Activated effector memory CD4-positive, alpha-beta T cell treated with anti-CD3 and anti-CD28 coated beads, Interleukin-2, amount 50 U/mL, for 16 hours (primary cell): ENCODE measurements around the gene CYB561D1.

Experiments
- DNase-seq: peaks from one replicate; pipeline ENCODE4 v3.0.0-alpha.2; 2020

CYB561D1 gene

GRCh38 chr1:109482242-109482641 lies 11.7 kb upstream of the CYB561D1 start:
- peak; percentile 6 for DNase-seq

DNA sequence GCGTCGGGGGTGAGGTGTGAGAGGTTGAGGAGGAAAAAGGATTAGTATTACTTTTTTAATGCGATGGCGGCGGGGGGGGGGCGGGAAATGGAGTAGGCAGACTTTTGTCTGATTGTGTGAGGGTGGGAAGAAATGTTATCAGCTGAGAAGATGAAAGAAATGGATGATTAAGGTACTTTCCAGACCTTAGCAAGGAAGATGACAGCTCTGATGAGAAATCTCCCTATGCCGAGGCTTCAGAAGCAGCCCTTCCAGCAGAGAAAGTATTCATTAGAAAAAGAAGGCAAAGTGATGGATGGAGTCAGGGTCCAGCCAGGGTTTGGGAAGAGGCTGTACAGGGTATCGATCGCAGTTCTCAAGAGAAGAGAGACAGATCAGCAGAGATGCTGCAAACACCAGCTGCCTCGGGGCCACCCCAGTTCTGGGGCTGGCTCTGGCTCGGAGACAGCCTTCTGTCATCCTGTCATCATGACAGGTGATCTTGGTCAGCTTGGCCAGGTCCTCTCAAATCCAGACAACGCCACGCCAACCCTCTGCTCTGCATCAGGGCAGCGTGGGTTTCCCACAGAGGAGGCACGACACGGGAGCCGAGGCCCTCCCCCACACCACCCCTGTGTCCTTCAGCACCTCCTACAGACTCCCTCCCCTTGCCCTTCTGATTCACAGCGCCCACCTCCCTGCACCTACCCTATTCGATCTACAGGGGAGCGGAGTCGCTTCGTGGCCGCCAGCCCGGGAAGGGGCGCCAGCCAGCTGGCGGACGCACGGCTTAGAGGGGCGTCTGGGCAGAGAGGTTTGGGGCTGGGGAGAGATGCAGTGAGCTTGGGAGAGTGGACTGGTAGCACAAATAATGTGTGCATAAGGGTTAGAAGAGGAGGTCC lies 10.9 kb upstream of the CYB561D1 start:
- peak; percentile 79 for DNase-seq

DNA sequence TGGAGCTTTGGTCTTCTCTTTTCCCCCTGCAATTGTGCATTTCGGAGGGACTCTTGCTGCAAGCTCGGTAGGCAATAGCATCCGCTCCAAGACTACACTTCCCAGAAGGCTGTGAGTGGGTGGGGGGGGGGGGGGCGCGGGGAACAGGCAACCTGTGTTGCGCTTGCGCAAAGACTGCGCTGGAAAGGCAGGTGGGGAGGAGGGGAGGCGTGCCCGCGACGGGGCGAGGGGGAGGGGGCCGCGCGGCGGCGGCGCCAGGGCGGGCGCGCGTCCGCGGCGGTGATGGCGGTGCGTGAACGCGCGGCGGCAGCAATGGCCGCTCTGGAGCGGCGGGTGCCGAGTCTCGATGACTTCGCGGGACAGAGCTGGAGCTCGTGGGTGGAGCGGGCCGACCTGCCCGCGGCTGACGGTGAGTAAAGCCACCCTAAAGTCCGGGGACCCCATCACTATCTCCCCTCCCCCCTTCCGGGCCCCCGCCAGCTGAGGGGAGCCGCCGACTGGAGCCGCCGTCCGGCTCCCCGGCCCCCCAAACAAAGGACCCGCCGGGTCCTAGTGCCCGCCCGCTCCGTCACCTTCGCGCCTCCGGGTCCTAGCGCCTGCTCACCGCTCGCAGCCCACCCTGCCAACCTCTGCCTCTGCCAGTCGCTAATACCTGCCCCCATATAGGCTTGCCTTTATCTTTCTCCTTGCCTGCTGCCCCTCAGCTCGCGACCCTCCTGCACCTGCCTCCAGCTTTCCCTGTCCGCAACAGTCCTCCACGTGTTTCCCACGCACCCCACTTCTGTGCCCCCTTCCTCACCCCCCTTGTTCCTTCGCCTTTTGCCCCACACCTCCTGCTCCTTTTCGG lies 10.0 kb upstream of the CYB561D1 start, which contains the start of gene ATXN7L2:
Gene ATXN7L2, plus strand, starts transcription at position 234 of the 847 bp plus-strand sequence. Its CDS starts 49 bp downstream, at position 283.
- peak; percentile 96 for DNase-seq

- DNase-seq: no peak
Observed at GRCh38 chr1:109484519-109484975, 9.3 kb upstream of the CYB561D1 start.

GRCh38 chr1:109485001-109485400 lies 8.9 kb upstream of the CYB561D1 start:
- DNase-seq: no peak

- DNase-seq: no peak
Observed at GRCh38 chr1:109487261-109487660, 6.6 kb upstream of the CYB561D1 start.

GRCh38 chr1:109488201-109488600 lies 5.7 kb upstream of the CYB561D1 start:
- DNase-seq: no peak

GRCh38 chr1:109488696-109489095 lies 5.2 kb upstream of the CYB561D1 start:
- DNase-seq: no peak

DNA sequence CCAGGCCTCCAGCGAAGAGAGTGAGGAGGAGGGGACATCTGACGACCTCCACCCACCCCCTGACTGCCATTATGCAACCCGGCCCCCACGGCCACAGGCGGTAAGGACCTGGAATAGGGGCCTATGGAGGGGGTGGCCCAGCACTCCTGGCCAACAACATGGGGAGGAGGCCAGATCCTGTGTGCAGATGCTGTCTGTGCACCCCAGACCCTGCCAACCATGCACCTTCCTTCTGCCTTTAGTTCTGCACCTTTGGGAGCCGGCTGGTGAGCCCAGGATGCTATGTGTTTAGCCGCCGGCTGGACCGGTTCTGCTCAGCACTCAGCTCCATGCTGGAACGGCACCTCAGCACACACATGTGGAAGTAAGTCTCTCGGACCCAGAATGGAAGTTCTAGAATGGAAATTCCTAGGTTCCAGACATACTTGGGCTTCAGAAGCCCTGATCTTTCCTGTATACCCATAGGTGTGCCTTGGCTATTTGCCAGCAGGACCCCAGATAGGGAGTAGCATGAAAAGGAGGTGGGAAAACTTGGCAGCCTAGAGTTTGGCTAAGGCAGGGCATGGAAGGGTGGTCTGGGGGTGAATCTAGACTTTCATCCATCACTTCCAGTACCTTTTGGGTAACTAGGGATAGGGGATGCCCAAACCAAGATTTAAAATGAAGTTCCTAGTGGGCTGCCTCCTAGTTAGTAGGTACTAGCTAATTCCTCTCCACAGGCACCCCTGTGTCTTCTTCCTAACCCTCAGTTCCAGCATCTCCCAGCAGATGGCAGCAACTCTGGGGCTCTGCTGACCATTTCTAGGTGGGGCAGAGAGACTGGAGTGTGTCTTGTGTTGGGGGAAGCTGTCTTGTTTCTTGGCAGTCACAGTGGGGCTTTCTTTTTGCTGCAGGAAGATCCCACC lies 3.6 kb upstream of the CYB561D1 start:
- peak; percentile 90 for DNase-seq

DNA sequence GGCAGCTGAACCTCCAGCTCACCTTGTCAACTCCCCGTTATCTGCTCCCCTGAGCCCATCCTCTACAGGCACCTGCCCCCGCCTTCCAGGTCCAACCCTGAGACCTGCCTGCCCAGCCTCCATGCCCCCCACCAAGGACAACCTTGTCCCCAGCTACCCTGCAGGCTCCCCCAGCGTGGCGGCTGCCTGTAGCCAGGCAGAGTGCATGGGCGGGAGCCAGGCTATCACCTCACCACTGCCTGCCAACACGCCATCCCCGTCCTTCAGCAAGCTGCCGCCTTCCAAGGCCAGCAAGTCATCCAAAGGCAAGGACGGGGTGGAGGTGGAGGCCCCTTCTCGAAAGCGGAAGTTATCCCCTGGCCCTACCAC lies 3.0 kb upstream of the CYB561D1 start:
- DNase-seq: no peak

DNA sequence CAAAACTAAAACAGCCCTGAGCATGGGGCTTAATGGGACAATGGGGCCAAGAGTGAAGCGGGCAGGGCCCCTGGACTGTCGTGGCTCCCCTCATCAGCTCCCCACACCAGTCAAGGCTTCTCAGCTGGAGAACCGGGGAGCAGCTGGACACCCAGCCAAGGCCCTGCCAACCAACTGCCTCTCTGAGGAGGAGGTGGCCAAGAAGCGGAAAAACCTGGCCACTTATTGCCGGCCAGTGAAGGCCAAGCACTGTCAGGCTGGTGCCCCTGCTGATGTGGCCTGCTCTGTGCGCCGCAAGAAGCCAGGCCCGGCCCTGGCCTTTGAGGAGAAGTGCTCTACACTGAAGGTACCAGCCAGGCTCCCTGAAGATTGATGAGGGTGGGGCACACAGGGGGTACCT lies 2.5 kb upstream of the CYB561D1 start:
- DNase-seq: no peak

GRCh38 chr1:109492779-109493178 lies 1.1 kb upstream of the CYB561D1 start:
- DNase-seq: no peak

DNA sequence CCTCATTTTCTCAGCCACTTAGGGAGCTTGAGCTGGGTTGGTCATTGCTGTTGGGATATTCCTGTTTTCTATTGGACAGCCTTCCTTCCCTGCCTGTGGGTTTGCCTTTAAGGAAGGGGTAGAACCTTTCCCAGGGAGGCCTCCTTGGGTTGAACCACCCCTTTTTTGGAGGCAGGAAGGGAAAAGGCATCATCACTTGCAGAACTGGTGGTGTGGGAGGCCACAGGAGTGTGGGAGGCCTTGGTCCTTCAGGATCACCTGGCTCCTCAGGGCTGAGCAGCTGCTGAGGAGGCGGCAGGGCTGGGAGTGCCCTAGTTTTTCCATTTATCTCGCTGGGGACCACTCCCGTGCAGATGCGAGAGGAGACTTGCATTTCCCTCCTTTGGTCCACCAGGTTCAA lies 667 bp upstream of the CYB561D1 start:
- no peak for DNase-seq

DNA sequence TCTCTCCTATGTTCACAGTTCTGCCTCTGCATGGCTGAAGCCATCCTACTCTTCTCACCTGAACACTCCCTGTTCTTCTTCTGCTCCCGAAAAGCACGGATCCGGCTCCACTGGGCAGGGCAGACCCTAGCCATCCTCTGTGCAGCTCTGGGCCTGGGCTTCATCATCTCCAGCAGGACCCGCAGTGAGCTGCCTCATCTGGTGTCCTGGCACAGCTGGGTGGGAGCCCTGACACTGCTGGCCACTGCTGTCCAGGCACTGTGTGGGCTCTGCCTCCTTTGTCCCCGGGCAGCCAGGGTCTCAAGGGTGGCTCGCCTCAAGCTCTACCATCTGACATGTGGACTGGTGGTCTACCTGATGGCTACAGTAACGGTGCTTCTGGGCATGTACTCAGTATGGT lies 1.8 kb downstream of the CYB561D1 start:
- no peak for DNase-seq

DNA sequence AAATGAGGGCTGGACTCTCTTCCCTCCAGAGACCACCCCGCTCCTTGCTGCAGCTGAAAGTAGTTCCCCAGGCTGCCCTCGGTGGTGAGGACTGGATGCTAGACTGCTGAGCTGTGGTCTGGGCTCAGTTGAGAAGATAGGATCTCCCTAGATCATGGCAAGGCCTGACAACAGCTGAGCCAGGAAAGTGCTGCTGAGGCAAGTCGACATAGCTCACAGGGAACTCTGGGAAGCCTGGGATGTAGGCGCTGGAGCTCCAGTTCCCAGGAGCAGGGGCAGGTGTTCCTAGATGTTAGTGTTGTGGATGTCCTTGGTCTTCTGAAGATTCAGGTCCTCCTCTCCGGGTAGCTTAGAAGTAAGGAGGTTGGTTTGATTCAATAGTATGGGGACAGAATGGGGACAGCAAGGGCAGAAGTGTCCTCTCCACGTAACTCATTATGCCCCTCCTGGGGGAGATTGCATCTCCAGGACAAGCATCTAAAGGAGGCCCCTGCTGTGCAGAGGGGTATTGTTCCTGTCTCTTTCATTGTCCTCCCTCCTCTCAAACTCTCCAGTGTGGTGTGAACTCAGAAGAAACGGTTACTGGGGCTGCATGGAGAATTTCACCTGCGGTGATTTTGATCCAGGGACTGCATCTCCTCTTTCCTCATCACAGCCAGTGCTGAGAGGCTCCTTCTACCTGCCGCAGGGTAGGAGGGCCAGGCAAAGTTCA lies 3.7 kb downstream of the CYB561D1 start:
- DNase-seq: no peak

DNA sequence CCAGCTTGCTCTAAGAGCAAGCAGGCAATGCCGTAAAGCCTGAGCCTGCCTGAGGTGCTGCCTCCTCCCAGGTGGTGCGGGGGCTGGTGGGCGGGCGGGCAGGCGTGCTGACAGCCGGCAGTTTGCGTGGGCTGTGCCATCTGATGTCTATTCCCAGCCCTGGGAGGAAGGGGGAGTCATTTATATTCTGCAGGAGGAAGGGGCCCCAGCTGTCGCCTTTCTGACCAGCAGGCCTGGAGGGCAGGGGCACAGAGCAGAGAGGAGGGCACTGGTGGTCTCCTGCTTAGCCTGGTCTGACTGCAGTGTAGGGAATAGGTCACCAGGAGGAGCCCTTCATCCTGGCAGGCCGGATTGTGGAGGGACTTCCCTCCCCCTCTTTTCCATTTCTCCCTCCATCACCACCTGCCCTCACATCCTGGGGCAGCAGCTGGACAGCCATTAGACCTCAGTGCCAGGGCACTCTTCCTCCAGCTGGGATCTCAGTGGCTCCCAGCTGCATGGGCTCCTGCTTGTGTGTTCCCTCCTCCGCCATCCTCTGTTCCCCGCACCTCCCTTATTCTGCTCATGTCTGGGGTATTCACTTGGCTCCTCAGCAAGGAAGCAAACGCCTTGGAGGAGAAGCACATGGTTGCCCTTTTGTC lies 4.4 kb downstream of the CYB561D1 start:
- peak; percentile 69 for DNase-seq

DNA sequence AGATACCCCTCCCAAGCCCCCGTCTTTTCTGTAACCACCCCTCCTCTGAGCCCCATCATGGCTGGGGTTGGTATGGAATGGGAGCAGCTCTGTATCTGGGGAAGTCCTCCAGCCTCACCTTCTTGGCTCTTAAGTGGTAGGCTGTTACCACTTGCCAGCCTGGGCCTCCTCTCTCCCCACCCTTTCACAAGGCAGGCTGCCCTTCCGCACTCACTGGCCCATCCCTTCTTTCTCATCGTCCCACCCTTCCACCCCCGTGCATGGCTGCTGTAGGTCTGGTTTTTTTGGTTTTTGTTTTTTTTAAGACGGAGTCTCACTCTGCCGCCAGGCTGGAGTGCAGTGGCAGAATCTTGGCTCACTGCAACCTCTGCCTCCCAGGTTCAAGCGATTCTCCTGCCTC lies 5.2 kb downstream of the CYB561D1 start:
- DNase-seq: no peak

DNA sequence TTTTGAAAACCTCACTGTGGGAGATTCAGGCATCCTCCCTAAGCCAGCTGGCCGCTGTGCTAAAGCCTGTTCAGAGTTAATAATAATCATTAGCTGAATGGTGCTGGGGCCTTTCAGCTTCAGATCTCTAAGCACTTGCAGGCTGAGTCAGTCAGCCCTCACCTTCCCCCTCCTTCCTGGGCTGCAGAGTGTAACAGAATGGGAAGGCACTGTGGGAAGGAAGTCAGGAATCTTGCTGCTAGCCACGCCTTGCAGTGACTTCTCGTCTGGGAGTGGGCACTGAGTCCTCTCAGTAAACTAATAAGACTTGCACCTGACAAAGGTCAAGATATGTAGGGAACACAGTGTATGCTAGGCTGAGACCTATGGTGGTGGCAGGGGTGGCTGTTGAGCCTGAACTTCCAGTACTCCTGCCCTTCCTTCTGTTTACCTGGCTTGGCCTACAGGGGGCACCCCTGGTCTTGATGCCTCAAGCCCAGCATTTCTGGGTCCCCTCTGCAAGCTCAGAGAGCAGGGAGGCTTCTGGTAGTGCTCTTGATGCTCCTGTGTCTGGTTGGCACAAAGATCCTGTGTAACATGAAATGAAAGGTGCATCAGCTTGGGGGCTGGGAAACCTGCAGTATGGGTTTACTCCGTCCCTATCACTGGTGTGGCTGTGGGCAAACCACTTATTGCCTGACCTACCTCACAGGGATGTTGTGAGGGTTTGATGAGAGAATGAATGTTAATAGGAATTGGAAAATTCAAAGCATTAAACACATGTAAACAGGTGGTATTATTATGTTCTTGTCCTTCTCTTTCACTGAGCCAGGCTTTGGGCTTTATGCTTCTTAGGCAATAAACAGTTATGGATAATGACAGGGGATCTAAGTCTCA lies 6.0 kb downstream of the CYB561D1 start:
- peak; percentile 83 for DNase-seq

DNA sequence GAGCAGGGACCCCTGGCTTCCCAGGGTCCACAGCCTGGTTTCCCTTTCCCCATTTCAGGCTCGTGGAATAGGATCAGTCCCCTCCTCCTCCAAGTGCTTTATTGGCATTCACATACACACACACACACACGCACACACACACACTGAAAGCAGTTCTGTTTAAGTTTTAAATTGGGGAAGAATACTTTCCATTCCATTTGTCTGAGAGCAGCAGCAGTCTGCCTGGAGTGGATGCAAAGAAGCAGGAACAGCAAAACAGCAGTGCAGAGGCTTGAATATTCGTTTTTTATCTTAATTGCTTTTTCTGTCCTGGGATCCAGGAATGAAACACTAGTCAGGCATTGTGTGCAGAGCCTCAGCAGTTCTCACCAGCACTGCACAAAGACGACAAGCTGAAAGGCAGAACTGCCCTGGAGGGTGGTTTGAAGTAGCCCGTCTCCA lies 7.1 kb downstream of the CYB561D1 start:
- no peak for DNase-seq

GRCh38 chr1:109501644-109502363 lies 7.9 kb downstream of the CYB561D1 start:
- DNase-seq: no peak
